Measurements from ENCODE around the gene NFYA. TPM values are rescaled to one million over a fixed set of nuclear protein-coding genes. Genes with fewer than 3 reads are reported as not detected.

Gene NFYA
- total RNA-seq, result 10 to 100 TPM; 18.5 to 33.0 (median 21.6) TPM

- WGBS, 2 donors, result 2% methylated on average over 15 of the region's 37 CpGs; no CpG with 5 or more reads in 1 of the 2 donors
- H3K27me3 ChIP-seq, result no peaks in the 10 kb centered on the region
- DNase-seq (peak; percentile 99 to 100), ATAC-seq (ENCODE audit: low FRiP score in 2 of 2) (peak; percentile 91 to 97)
- H3K4me1 ChIP-seq, result peaks cover 32 to 40% (median 37%) of the 10 kb centered on the region in 4 donors
- TF ChIP-seq POLR2AphosphoS5 (IDR thresholded peaks at IDR 0.05) (peak in 1 of 2 donors; percentile 22), EP300 (IDR thresholded peaks at IDR 0.05) (no peak)
- H3K36me3 ChIP-seq, result peaks cover 0 to 22% (median 7%) of the 10 kb centered on the region in 4 donors
- no peaks in the 10 kb centered on the region for H3K9me3 ChIP-seq
- H3K4me3 ChIP-seq, result peak within 1 kb of the TSS; percentile 84 to 97 (median 91)
- H3K27ac ChIP-seq, result peak within 1 kb of the TSS; percentile 99 to 100 (median 99)
Observed at GRCh38 chr6:41072836-41073202, at the start of gene NFYA. NFYA (plus strand) TSS chr6:41072974; CDS start chr6:41079090, 6,116 bp downstream.

- no peaks in the 10 kb centered on the region for H3K9me3 ChIP-seq
- no peak for TF ChIP-seq POLR2A (IDR thresholded peaks at IDR 0.05)
- no peak for TF ChIP-seq CTCF (IDR thresholded peaks at IDR 0.05)
- no peak for TF ChIP-seq EP300 (IDR thresholded peaks at IDR 0.05)
- TF ChIP-seq POLR2AphosphoS5 (IDR thresholded peaks at IDR 0.05), result no peak
- no peak overlapping the region for H3K4me3 ChIP-seq
- WGBS, 2 donors, result 94% methylated on average over 3 of the region's 3 CpGs
- no peak overlapping the region for H3K27ac ChIP-seq
- ATAC-seq (ENCODE audit: low FRiP score in 2 of 2), result no peak
- DNase-seq, result no peak
- H3K27me3 ChIP-seq, result no peaks in the 10 kb centered on the region
- peaks cover 6 to 9% (median 7%) of the 10 kb centered on the region in 4 donors for H3K4me1 ChIP-seq
- no peaks in the 10 kb centered on the region for H3K36me3 ChIP-seq
Observed at GRCh38 chr6:41023114-41023513, 49.7 kb upstream of the NFYA start.

- Histone ChIP-seq H3K27me3 (no peaks in the 10 kb centered on the region), H3K27ac (no peak overlapping the region), H3K9me3 (no peaks in the 10 kb centered on the region), H3K36me3 (no peaks in the 10 kb centered on the region), H3K4me1 (peaks cover 11 to 16% (median 13%) of the 10 kb centered on the region in 4 donors), H3K4me3 (no peak overlapping the region)
- TF ChIP-seq POLR2A (IDR thresholded peaks at IDR 0.05) (no peak), POLR2AphosphoS5 (IDR thresholded peaks at IDR 0.05) (no peak), CTCF (IDR thresholded peaks at IDR 0.05) (no peak), EP300 (IDR thresholded peaks at IDR 0.05) (no peak)
- DNase-seq, result no peak
- ATAC-seq (ENCODE audit: low FRiP score in 2 of 2), result no peak
- WGBS, 2 donors, result 87 to 90% methylated on average over 3 of the region's 3 CpGs
Observed at GRCh38 chr6:41025966-41026530, 46.7 kb upstream of the NFYA start.

GRCh38 chr6:41027241-41027640 is 45.5 kb upstream of the NFYA start:
- Histone ChIP-seq H3K9me3 (no peaks in the 10 kb centered on the region), H3K4me3 (peak overlapping the region in 3 of 4 donors; percentile 51 to 55 (median 52)), H3K27me3 (no peaks in the 10 kb centered on the region), H3K27ac (peak overlapping the region in 2 of 4 donors; percentile 0 to 82), H3K36me3 (no peaks in the 10 kb centered on the region), H3K4me1 (peaks cover 11 to 16% (median 13%) of the 10 kb centered on the region in 4 donors)
- 49 to 53% methylated on average over 4 of the region's 4 CpGs for WGBS, 2 donors
- DNase-seq (no peak), ATAC-seq (ENCODE audit: low FRiP score in 2 of 2) (no peak)
- TF ChIP-seq EP300 (IDR thresholded peaks at IDR 0.05), result no peak

- Histone ChIP-seq H3K4me1 (peaks cover 11 to 16% (median 13%) of the 10 kb centered on the region in 4 donors), H3K27ac (peak overlapping the region; percentile 27 to 82 (median 54)), H3K9me3 (no peaks in the 10 kb centered on the region), H3K36me3 (no peaks in the 10 kb centered on the region), H3K4me3 (peak overlapping the region in 3 of 4 donors; percentile 51 to 55 (median 52)), H3K27me3 (no peaks in the 10 kb centered on the region)
- WGBS, 2 donors, result 0 to 5% methylated on average over 6 to 29 of the region's 45 CpGs
- peak; percentile 89 to 97 for DNase-seq
- ATAC-seq (ENCODE audit: low FRiP score in 2 of 2), result peak; percentile 94 to 98
- peak; percentile 19 to 26 for TF ChIP-seq POLR2AphosphoS5 (IDR thresholded peaks at IDR 0.05)
- peak in 1 of 4 donors; percentile 44 for TF ChIP-seq POLR2A (IDR thresholded peaks at IDR 0.05)
- TF ChIP-seq EP300 (IDR thresholded peaks at IDR 0.05), result no peak
- TF ChIP-seq CTCF (IDR thresholded peaks at IDR 0.05), result peak; percentile 98 to 100 (median 99)
Observed at GRCh38 chr6:41027799-41028560, 44.8 kb upstream of the NFYA start.
